Activated B cell treated with CpG ODN at 0.5 μM for 24 hours (primary cell): ENCODE data around the gene HELZ. TPM values are rescaled to one million over a fixed set of nuclear protein-coding genes. Genes with fewer than 3 reads are reported as not detected.

Experiments
- ATAC-seq: fragments of 200-7000 bp; cut with Tn5 transposase; one replicate; pipeline ENCODE4 v1.10.0; 2021; ENCODE audit warnings: low read depth, mild to moderate bottlenecking, moderate library complexity
- CTCF ChIA-PET: fragments of 350-600 bp; sonication (Branson Sonifier 250); formaldehyde crosslinking; loops from one replicate; lab custom pipeline; 2021; ENCODE audit warnings: antibody characterized with exemption; lab: Charles Lee
- POLR2A ChIA-PET: fragments of 350-600 bp; sonication (Branson Sonifier 250); formaldehyde crosslinking; loops from one replicate; lab custom pipeline; 2021; ENCODE audit warnings: antibody characterized with exemption; lab: Charles Lee
- DNase-seq: peaks from one replicate; pipeline ENCODE4 v3.0.0; 2022
- H3K27ac Mint-ChIP-seq: one replicate; pipeline ENCODE4 v1.8.0; 2020; ENCODE audit warnings: mixed read lengths
- H3K27me3 Mint-ChIP-seq: one replicate; pipeline ENCODE4 v1.8.0; 2021; ENCODE audit warnings: mixed read lengths
- H3K36me3 Mint-ChIP-seq: one replicate; pipeline ENCODE4 v1.8.0; 2021; ENCODE audit warnings: low read depth, mixed read lengths
- H3K4me1 Mint-ChIP-seq: one replicate; pipeline ENCODE4 v1.8.0; 2021; ENCODE audit warnings: mixed read lengths
- H3K4me3 Mint-ChIP-seq: one replicate; pipeline ENCODE4 v1.8.0; 2020; ENCODE audit warnings: mild to moderate bottlenecking, mixed read lengths
- H3K9me3 Mint-ChIP-seq: one replicate; pipeline ENCODE4 v1.8.0; 2020; ENCODE audit warnings: mixed read lengths
- intact Hi-C: fragments of 100-400 bp; cut with micrococcal nuclease; formaldehyde crosslinking; loops from one replicate; pipeline ENCODE4 v1.15.1; 2024
- total RNA-seq: library from RNA; stranded (reverse); gene quantifications from 2 replicates; pipeline ENCODE4 v1.2.3, GENCODE V29; 2022
- TF ChIP-seq, protein P1 (sequence below): fragments of 200-600 bp; IDR thresholded peaks from one replicate; pipeline ENCODE4 v1.8.0; 2022; ENCODE audit warnings: antibody characterized with exemption, mild to moderate bottlenecking

Gene HELZ
- total RNA-seq, 1 donor from 2014 or later = 69.7 TPM

DNA sequence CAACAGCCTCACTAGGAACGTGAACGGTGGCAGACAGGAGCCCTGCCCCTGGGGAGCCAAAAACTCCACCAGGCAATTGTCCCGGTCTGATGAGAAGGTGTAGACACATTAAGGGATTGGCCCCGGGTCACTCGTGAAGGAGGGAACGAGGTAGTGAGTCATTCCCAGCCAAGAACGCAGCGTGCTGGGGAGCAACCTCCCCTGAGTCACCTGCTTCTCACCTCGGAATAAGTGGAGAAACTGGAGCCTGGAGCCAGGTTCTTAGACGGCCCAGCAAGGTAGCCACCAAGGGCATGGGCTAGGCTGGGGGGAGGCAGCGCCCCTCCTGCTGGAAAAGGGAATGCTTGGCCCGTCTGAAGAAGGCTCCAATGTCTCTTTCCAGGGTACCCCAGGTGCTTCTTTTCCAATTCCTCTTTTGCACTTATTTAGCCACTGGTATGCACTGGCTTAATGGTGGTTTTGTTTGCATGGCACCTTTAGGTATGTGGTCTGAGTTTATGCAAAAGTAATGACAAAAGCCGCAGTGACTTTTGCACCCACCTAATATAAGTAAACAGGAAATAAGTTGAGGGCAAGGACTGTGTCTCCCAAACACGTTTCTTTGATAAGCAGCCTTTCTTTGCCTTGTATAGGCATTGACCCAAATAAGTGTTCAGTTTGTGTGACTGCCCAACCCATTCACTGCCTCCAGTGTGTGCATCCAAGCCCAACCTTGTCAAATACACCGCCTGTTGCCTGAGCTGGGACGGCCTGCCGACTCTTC lies 1.8 kb upstream of the HELZ start:
- Mint-ChIP-seq H3K36me3 (peaks cover 2% of the 10 kb centered on the region), H3K4me3 (peak overlapping the region; percentile 78), H3K4me1 (peaks cover 27% of the 10 kb centered on the region), H3K27ac (peak overlapping the region; percentile 16), H3K27me3 (peaks cover 4% of the 10 kb centered on the region), H3K9me3 (no peaks in the 10 kb centered on the region)
- CTCF ChIA-PET = no interaction called here
- ATAC-seq = no peak
- intact Hi-C loops = loop anchor here (10.0 kb wide), 1 partner anchor 1268 kb away; the partner anchor contains the start of gene PRKAR1A
- POLR2A ChIA-PET = no interaction called here
- no peak for DNase-seq
- TF ChIP-seq, protein P1, sequence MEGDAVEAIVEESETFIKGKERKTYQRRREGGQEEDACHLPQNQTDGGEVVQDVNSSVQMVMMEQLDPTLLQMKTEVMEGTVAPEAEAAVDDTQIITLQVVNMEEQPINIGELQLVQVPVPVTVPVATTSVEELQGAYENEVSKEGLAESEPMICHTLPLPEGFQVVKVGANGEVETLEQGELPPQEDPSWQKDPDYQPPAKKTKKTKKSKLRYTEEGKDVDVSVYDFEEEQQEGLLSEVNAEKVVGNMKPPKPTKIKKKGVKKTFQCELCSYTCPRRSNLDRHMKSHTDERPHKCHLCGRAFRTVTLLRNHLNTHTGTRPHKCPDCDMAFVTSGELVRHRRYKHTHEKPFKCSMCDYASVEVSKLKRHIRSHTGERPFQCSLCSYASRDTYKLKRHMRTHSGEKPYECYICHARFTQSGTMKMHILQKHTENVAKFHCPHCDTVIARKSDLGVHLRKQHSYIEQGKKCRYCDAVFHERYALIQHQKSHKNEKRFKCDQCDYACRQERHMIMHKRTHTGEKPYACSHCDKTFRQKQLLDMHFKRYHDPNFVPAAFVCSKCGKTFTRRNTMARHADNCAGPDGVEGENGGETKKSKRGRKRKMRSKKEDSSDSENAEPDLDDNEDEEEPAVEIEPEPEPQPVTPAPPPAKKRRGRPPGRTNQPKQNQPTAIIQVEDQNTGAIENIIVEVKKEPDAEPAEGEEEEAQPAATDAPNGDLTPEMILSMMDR = no peak

DNA sequence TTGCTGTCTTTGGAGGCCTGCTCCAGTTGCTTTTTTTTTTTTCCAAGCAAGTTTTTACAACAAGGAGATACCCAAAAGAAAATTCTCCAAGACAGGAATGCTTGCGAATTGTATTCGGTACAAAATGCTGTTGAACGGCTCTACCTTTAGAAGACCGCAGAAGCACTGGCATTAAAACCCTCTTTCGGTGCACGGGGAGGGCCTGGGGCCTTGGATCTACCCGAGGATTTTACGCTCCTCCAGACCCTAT lies 1.3 kb upstream of the HELZ start:
- H3K4me1 Mint-ChIP-seq = peaks cover 31% of the 10 kb centered on the region
- no peak overlapping the region for H3K27ac Mint-ChIP-seq
- peak overlapping the region; percentile 78 for H3K4me3 Mint-ChIP-seq
- TF ChIP-seq, protein P1 = no peak
- H3K9me3 Mint-ChIP-seq = no peaks in the 10 kb centered on the region
- ATAC-seq = no peak
- no peak for DNase-seq
- POLR2A ChIA-PET = no interaction called here
- intact Hi-C loops = loop anchor here (10.0 kb wide), 1 partner anchor 1268 kb away; the partner anchor contains the start of gene PRKAR1A
- H3K27me3 Mint-ChIP-seq = peaks cover 4% of the 10 kb centered on the region
- CTCF ChIA-PET = no interaction called here
- H3K36me3 Mint-ChIP-seq = peaks cover 7% of the 10 kb centered on the region

DNA sequence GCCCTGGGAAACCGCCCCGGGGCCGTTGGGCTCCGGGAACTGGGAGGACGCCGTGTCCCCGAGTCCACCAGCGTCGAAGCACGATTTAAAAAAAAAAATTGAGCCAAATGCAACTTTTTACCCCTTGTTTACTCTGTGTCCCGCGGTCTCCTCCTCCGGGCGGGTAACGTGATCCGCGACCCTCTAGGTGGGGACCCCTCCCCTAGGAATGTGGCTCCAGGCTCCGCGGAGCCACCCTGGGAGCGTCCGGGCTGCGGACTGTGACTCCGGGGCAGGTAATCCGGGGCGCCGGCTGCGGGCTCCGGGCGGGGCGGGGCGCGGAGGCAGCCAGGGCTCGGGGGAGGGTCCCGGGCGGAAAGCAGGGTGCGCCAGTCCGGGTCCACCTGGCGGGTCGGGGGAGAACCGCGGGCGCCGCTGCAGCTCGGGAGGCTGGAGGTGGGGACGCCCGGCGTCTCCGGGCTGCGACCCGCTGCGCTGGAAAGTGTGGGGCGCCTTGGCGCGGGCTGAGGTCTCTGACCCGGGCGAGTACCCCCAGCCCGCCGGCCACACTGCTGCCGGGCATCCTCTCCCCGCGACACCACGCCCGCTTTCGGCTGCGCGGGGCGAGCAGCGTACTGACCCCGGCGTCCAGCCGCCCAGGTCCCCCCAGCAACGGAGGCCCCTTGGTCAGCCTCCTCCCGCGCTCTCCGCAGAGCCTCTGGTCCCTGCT lies 852 bp upstream of the HELZ start:
- ATAC-seq = peak; percentile 35
- ChIA-PET POLR2A (no interaction called here), CTCF (no interaction called here)
- intact Hi-C loops = loop anchor here (1.0 to 10.0 kb wide), 3 partner anchors 120 to 1269 kb away; partner anchors contain the start of genes NOL11, PRKAR1A and PSMD12
- Mint-ChIP-seq H3K36me3 (peaks cover 11% of the 10 kb centered on the region), H3K27me3 (peaks cover 4% of the 10 kb centered on the region), H3K27ac (no peak overlapping the region), H3K9me3 (no peaks in the 10 kb centered on the region), H3K4me1 (peaks cover 36% of the 10 kb centered on the region), H3K4me3 (peak overlapping the region; percentile 85)
- TF ChIP-seq, protein P1 = no peak
- peak; percentile 40 for DNase-seq

DNA sequence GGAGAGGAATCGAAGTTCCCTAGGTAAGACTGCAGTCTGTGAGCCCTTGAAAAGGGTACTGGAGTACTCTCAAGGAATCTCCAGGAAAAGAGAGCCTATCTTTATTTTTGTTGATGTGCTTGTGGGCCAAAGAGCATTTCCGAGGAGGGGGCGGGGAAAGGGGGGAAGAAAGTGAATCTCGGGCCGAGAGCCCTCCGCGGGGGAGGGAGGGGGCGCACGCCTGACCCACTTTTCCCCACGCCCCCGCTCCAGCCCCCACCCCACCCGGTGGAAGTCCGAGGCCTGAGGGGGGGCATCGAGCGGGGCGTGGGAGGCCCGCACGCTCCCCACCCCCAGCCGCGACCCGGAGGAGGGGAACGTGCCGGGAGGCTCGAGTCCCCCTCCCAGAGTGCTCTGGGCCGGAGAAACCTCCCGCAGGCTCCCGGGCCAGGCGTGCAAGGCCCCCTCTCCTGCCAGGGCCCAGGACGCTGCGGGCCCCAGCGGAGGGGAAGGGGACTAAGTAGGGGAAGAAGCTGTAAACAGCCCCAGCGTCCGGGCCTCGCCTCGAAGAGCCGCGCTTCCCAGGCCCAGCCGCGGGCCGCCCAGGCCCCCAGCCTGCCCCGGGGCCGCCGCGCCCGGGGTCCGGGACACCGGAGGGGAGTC lies 444 bp downstream of the HELZ start:
- CTCF ChIA-PET = no interaction called here
- ATAC-seq = peak; percentile 45
- POLR2A ChIA-PET = interaction anchor here (1.0 to 1.1 kb wide), 2 partner anchors 67 to 133 kb away, joined by 3 read pairs; partner anchors contain the start of gene PITPNC1
- peaks cover 23% of the 10 kb centered on the region for H3K36me3 Mint-ChIP-seq
- peak overlapping the region; percentile 85 for H3K27ac Mint-ChIP-seq
- TF ChIP-seq, protein P1 = no peak
- peaks cover 46% of the 10 kb centered on the region for H3K4me1 Mint-ChIP-seq
- no peak for DNase-seq
- intact Hi-C loops = loop anchor here (1.0 to 10.0 kb wide), 4 partner anchors 8 to 1270 kb away; partner anchors contain the start of genes NOL11, PRKAR1A and PSMD12
- H3K9me3 Mint-ChIP-seq = no peaks in the 10 kb centered on the region
- H3K27me3 Mint-ChIP-seq = peaks cover 4% of the 10 kb centered on the region
- peak overlapping the region; percentile 91 for H3K4me3 Mint-ChIP-seq

DNA sequence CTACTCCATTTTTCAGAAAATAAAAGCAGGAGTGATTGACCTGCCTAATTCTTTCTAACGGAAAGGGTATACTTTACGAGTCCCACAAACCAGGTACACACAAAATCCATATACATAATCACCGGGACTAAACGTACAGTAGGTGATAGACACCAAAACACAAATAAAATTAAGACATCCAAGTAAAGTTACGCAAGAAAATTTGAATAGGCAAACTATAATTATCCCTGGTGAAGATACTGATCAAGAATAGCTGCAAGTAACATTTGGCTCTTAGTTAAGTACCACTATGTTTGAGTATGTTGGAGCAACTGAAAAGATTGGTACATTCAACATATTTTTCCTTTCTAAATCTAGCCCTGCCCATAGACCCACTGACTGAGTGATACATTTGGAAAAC lies 1.7 kb downstream of the HELZ start:
- peak overlapping the region; percentile 91 for H3K4me3 Mint-ChIP-seq
- H3K36me3 Mint-ChIP-seq = peaks cover 34% of the 10 kb centered on the region
- CTCF ChIA-PET = no interaction called here
- DNase-seq (no peak), ATAC-seq (no peak)
- H3K9me3 Mint-ChIP-seq = no peaks in the 10 kb centered on the region
- no peak overlapping the region for H3K27ac Mint-ChIP-seq
- TF ChIP-seq, protein P1 = no peak
- POLR2A ChIA-PET = no interaction called here
- intact Hi-C loops = loop anchor here (10.0 kb wide), 1 partner anchor 1272 kb away; the partner anchor contains the start of gene PRKAR1A
- peaks cover 4% of the 10 kb centered on the region for H3K27me3 Mint-ChIP-seq
- H3K4me1 Mint-ChIP-seq = peaks cover 46% of the 10 kb centered on the region
